GM19397 (cell line): ENCODE measurements around the gene RHOBTB3.
"Not testable (repeated sequence)": the region's sequence is repeated elsewhere in the genome, so short reads cannot be mapped to it uniquely, and the experiment has no call there.

Experiments used
- ATAC-seq: cut with Tn5 transposase; IDR thresholded peaks from one replicate; pipeline ENCODE4 v1.9.1; 2021; ENCODE audit warnings: mild to moderate bottlenecking, moderate library complexity; ENCODE audit not compliant: unreplicated experiment

Gene RHOBTB3

DNA sequence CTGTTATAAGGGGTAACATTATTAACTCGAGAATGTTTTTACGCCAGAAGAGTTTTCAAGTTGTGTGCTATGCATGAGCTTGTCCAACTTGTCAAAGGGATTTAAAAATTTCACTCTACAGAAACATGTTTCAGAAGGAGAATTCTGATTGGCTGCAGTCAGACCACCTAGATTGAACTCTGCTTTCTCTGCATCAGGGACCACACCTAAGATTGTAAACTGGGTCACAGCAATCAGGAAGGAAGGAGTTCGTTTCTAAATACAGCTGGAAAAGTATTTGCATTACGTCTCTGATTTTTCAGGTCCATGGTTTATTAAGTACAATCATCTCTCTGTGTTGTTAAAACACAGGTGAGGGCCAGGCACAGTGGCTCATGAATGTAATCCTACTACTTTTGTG lies 85.6 kb downstream of the RHOBTB3 start:
- ATAC-seq: no peak

DNA sequence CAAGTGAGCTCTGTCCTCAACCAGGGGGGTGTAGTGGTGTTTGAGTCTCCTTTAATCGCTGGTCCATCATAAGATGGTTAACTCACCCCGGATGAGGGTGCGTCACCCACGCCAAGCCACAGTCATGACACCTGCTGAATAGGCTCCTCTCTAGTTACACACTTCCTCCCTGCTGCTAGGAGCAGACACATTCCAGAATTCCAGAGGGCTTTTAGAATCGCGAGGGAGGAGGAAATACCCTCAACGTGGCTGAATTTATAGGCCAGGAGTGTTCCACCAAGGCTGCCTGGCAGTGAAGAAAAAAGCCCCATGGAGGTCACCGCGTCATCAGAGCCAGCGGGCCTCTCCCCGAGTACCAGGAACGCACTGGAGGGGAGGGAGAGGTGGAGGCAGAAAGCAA lies 86.3 kb downstream of the RHOBTB3 start:
- no peak for ATAC-seq

DNA sequence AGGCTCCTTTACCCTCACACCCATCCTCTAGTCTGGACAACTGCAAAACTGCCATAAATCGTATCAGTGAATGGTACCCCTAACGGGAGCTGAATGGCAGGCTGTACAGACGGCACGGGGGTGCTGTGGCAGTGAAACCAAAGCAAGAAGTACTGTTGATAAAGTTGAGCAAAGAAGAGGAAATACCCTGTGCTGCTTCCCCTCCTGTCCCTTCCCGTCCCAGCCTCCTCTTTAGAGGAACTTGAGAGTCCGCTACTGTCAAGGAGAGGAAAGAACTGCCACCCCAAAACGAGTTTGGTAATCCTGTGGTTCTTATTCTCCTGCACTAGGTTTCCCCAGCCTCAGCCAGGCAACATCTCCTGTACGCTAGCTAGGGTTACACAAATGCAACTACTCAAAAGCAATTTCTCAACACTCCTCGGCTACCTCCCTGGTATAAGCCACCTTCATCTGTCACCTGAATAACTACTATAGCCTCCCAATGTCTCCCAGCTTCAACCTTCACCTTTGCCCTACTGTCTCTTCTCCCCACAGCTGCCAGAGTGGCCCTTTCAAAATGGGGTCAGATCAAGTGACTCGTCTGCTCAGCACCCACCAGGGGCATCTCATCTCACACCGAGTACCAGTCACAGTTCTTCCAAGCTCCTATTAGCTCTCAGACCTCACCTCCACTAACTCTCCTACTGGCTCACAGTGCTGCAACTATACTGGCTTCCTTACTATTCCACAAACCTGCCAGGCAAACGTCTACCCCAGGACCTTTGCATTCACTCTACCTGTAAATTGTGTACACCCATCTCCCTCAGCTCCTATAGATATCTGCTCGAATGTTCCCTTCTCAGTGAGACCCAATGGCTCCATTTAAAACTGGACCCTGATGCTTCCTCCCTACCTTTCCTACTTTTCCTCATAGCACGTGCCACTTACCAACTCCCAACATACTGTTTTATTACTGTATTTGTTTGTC lies 87.3 kb downstream of the RHOBTB3 start:
- no peak for ATAC-seq

DNA sequence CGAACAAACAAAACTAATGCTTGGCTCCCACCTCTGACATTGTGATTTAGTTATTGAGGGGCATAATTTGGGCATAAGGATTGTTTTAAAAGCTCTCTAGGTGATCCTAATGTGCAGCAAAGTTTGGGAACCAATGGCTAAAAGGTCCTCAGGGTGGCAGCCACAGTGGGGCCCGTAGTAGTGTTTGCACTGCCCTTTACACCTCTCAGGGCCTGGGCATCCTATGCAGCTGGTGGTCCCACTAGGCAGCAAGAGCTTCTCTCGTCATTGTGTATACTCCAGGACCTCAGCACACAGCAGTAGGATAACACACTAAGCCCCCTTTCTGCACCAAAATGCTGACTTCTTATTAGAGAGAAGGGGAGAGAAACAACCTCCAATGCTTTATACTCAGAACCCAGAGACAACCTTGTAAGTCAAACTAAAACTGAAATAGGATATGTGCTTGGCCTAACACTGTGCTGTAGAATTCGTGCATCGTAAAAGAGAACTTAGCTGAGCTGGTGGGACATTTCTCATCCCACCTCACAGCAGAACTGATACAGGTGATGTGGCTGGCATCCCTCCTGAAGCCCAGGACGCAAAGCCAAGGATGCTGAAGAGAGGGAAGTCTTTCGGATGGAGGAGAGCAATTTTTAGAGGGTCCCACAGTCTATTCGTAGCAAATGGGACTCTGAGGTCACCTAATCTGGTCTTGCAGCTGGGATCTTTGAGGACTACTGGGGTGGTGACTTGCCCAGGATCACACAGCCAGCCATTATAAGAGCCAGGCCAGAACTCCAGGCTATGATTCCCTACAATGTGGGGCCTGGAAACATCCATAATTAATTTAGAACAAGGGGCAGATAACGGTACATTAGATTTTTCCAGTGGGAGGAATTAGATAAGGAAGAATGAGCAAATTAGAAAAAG lies 90.2 kb downstream of the RHOBTB3 start:
- no peak for ATAC-seq

DNA sequence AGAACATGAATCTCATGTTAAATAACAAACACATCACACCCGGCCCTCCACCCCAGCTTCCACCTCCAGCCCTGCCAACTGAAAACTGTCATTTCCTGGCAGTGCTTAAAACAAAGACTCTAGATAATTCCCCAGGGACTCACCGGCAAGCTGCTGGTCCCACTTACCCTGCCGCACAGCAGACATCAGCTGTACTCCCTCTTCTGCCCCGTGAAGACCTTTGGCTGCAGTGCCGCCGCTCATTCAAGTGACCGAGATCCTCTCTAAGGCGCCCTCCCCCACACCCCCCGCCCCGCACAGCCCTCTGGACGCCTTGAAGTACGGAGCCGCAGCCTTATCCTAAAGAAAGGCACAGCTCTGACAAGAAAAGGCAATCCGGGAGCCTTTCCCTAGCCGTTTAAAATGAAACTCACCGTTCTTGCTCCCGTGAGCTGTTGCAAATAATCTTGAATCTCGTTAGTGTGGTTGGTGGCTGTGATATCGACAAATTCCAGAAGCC lies 91.0 kb downstream of the RHOBTB3 start:
- peak; percentile 45 for ATAC-seq

DNA sequence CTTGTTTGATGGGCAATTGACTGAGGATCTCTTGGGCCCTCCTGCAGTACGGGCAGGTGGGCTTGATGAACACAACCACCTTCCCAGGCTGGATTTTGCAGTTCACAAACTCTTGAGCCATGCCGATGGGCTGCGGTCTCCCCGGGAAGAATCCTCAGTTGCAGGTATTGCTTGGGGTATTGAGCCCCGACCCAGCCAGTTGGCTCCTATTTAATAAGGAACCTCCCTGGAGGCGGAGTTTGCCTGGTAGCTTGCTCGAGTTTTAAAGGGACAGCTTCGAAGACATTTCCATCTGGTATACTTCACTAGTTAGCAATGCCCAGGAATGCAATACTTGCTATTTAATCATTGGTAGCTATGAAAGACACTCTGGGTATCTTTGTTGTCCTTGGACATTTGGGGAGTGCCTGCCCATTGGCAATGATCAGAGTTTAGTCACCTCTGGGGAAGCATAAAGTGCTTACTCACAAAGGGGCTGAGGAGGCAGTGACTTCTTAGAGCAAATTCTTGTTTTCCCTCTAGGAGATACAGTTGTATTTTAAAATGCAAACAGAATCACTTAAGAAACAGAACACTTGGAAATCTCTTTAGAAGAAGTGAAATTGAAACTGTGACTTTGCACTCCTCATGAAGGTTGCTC lies 91.5 kb downstream of the RHOBTB3 start, which contains the start of gene GLRX:
GLRX (minus strand) TSS at position 185 of the 640 bp plus-strand sequence; CDS start at position 121, 64 bp downstream.
- peak; percentile 41 for ATAC-seq

DNA sequence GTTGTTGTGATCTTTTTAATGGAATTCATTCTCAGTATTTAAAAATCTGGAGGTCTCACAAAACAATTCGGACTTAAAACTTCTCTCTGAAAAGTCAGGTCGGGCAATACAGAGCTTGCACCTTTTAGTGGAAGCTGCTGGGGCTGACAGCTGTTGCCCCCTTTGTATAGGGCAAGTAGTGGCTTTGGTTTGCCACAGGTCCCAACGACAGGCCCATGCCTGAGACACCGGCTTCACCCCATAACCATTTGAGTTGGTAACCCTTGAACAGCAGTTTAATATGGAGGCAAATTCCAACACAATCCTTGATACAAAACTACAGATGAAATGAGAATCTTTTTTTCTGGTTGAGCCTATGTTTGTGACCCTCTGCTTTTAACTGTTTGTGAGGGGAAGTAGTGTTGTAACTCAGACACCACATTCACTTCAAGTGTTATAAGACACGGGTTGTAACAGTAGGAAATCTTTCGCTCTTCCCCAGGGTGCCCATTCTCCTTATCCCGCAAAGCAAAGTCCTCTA lies 92.1 kb downstream of the RHOBTB3 start:
- ATAC-seq: no peak

DNA sequence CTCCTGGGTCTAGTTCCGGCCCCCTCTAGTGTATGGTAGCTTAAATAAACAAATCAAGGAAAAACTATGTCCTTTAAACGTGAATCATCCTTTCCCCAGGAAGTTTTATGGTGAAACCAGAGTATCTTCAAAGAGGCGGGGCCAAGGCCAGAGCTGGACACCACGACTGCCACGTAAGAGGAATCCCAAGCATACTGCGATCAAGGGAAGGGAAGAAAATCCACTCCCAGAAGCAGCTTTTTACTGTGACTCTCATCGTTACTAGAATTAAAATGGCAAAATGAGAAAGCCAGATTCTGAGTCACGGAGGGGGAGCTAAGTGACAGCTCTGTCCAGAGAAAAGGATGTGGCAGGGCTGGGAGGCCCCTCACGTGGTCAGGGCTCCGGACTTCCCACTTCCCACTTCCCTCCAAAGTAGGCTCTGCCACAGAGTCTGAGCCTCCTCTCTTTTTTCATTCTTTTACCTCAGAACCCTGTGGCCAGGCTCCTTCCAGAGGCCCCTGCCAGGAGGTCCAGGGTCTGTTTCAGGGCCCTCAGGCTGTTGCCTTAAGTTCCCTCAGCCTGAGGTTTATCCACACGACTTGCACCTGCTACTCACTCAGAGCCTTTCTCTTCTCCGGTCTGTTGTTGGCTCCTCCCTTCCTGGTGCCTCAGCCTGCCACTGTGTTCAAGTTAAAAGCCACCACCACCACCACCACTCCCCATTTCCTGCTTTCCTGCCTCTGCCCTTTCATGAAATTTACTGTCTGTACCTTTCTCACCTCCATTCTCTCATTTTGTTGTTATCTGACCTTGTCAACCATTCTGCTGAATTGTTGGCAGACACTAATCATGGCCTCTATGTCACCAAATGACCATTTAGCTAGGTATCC lies 92.8 kb downstream of the RHOBTB3 start:
- ATAC-seq: peak; percentile 42

DNA sequence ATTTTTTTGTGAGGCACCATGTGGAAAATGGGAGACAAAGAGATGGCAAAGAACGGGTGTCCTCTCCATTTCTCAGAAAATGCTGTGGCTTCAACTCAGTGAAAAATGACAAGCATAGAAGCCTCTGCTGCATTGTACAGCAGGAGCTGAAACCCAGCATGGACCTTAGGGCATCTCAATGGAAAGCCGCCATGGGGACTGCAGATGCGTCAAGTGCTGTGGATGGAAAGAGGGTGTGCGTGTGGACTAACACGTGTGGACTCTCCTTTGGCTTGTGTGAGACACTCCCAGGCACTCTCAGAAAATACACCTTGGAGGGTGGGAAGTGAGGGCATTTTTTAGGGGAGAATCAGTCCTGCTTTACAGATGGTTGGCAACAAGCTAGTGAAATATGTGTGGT lies 93.6 kb downstream of the RHOBTB3 start:
- no peak for ATAC-seq

DNA sequence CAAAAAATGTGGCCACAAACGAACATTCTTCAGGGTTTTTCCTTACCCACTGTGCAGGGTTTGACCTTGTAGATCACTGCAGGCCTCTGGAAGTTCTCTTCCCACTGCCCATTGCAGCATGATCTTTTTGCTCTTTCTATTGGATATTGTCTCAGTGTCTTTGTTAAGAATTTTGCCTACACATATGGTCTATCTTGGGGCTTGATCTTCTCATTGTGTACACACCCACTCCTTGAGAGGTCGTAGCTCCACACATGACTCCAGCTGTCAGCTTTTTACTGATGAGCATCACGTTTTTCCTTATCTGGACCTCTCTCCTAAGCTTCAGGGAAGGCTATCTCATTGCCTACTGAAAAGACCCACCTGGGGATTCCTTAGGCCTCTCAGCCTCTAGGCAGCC lies 94.4 kb downstream of the RHOBTB3 start:
- ATAC-seq: no peak

DNA sequence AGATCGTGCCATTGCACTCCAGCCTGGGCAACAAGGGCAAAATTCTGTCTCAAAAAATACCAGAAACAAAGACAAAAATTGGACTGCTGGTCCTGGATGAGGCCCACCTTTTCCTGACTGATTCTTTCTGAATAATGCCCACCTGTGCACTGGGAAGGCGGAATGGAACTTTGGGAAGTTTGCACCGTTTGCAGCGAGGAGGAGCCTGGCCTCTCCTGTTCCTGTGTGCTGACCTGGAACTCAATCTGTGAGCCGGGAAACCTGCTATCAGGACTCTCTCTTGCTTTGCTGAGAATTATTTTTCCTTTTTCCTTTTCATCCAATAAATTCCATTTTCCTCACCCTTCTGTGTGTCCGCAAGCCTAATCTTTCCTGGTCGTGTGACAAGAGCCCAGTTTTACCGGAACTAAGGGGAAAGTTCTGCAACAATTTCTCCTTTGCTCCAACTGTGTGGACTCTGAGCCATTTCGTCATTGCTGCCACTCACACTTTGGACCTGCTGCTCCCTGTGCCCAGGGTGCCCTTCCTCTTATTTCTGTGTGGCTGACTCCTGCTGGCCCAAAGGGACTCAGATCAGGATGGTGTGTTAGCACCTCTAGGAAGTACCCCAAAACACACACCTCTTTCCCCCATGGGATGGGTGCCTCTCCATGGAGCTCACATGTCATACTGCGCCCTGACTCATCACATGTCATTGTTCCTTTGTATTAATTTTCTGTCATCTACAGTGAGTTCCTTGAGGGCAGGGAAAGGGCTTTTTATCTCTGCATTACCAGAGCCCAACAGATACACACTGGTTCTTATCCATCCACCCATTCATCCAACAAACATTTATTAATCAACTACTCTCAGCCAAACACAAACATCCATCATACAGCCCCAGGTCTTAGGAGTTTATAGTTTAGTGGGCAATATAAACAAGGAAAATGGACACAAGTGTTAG lies 96.1 kb downstream of the RHOBTB3 start:
- no peak for ATAC-seq

DNA sequence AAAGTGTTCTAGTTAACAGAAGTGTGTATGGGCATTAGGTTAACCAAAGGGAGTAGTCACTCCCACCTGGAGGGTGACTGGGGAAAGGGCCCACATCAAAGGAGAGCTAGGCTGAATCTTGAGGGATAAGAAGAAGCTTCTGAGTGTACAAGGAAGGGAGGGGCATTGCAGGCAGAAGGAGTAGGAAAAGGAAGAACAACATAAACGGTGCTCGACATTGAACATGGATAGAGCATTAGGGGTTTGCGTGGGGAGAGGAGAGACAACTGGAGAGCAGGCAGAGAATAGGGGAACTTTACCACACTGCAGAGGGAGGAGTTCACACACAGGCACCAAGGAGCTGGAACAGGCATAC lies 96.7 kb downstream of the RHOBTB3 start:
- no peak for ATAC-seq

DNA sequence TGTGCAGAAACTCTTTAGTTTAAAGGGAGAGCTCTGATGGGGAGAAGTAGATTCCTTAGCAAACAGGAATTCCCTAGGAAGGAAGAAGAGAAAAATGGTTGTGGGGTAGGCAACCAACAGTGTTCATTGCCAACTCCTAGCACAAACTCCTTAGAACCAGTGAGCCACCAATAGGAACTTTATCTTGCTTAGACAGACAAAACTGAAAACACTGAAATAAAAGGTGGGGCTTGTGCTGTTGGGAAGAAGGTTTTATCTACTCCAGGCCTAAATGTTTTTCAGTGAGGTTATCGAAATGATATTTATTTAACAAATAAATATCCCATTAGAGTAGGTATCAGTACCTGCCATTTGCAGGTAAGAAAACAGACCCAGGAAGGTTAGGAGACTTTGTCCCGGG lies 99.1 kb downstream of the RHOBTB3 start:
- no peak for ATAC-seq

DNA sequence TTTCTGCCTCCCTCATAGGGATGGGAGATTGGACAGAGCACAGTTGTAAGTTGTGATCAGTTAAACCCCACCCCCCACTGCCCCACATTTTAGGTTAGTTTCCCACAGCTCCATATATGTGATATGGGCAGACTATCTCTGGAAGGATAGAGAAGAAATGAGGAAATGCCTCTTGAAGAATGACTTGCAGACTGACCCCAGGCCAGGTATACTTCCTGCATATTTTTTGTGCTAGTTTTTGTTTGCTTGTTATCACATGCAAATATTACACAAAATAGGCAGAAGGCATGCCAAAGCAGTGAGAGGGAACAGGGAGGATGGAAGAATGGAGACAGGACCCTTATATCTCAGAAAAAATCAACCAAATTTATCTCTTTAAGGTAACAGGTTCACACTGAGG lies 101.5 kb downstream of the RHOBTB3 start:
- ATAC-seq: no peak

DNA sequence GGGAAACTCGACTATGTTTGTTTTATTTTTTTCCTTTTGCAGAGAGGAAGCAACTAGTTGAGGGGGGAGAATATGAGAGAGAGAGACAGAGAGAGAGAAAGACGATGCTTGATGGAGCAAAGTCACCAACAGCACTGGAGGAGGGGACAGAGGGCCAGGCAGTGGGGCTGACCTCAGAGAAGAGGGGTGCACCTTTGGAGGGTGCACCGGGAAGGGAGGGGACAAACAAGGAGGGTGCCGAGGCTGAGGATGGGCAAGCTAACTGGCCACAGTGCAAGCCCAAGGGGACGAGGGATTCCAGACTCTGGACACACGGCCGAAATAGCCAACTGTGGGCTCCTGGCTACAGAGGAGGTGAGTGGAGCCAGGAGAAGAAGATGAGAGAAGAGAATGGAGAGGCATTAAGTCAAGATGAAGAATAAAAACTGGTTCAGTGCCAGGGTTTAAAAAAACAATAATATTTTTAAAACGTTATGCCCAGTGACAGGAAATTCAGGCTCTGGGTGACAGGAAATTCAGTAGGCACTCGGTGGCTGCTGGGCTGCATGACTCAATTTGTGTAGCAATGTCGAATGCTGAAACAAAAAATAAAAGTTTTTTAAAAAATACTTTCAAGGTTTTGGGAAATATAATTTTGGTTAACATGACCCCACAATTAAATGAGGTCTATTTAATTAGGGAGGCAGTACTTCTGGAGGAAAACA lies 104.7 kb downstream of the RHOBTB3 start:
- ATAC-seq: no peak

DNA sequence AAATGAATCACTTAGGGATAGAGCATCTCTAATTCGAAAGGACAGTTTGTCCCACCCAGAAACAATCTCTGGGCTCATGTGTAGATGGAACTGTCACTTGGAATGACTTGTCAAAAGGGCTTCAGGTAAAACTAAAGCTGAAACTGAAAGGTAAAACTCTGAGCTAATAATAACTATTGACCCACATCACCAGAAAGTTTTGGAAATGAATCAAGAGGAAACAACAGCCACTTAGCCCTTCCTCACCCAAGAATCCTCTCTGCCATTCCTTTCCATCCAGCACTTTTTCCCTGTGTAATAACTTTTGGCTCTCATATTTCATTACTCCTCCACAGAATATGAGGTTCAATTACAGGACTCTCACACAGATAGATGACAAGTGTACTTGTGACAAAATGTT lies 105.4 kb downstream of the RHOBTB3 start:
- no peak for ATAC-seq

DNA sequence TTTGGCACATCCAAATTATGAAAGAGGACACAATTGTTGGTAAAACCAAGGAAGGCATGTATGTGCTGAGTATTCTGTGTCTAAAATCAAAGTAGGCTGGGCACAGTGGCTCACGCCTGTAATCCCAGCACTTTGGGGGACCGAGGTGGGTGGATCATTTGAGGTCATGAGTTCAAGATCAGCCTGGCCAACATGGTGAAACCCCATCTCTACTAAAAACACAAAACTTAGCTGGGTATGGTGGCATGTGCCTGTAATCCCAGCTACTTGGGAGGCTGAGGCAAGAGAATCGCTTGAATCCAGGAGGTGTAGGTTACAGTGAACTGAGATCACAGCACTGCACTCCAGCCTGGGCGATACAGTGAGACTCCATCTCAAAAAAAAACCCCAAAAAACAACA lies 105.8 kb downstream of the RHOBTB3 start:
- not testable (repeated sequence) for ATAC-seq

DNA sequence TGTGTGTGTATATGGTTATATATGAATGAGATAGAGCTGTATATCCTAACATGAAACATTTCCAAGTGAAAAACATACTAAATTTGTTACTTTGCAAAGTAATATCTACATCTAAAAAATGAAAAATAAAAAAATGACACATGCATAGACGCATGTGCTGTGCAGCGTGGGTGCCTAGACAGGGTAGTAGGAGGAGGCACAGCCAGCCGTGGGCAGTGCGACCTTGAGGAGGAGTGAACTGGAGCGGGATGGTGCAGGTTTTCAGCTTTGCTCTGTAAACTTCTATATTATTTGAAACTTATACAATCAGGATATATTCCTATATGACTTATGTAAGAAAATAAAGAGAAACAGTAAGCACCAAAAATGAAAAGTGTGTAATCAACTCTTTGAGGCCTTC lies 106.4 kb downstream of the RHOBTB3 start:
- ATAC-seq: no peak
